Astrocyte (in vitro differentiated cells and primary cell): ENCODE data around the gene RUSF1. TPM values are rescaled to one million over a fixed set of nuclear protein-coding genes. Genes with fewer than 3 reads are reported as not detected.
A peak's percentile ranks its signal among the peaks of the same experiment; 100 is the strongest.

ENCODE experiments used
- DNase-seq: peaks from one replicate; pipeline ENCODE4 v3.0.0-alpha.2; 2010; ENCODE audit warnings: low read depth
- FAIRE-seq: peaks from 2 replicates; lab custom pipeline; 2011; peaks lifted over from hg19 to GRCh38; lab: Jason Lieb, UNC
- H2AFZ ChIP-seq: 2 replicates; pipeline ENCODE4 v1.6.0; 2012; ENCODE audit warnings: low read depth, low read length, inconsistent platforms
- H3K27ac ChIP-seq: 2 replicates; pipeline ENCODE4 v1.5.1; 2011; ENCODE audit warnings: low read depth, low read length, inconsistent platforms
- H3K27me3 ChIP-seq: 2 replicates; pipeline ENCODE4 v1.6.0; 2011; ENCODE audit warnings: low read length, inconsistent platforms; ENCODE audit not compliant: insufficient read depth
- H3K36me3 ChIP-seq: 2 replicates; pipeline ENCODE4 v1.5.1; 2011; ENCODE audit warnings: low read length, inconsistent platforms; ENCODE audit not compliant: insufficient read depth
- H3K4me1 ChIP-seq: 2 replicates; pipeline ENCODE4 v1.5.1; 2011; ENCODE audit warnings: low read length, inconsistent platforms; ENCODE audit not compliant: insufficient read depth
- H3K4me2 ChIP-seq: 2 replicates; pipeline ENCODE4 v1.6.0; 2012; ENCODE audit warnings: low read length, inconsistent platforms
- H3K4me3 ChIP-seq: 2 replicates; pipeline ENCODE4 v1.5.1; 2011; ENCODE audit warnings: low read depth, mild to moderate bottlenecking, low read length, inconsistent platforms; ENCODE audit not compliant: insufficient read depth
- H3K79me2 ChIP-seq: 2 replicates; pipeline ENCODE4 v1.6.0; 2012; ENCODE audit warnings: mild to moderate bottlenecking, low read length, inconsistent platforms; ENCODE audit not compliant: insufficient read depth
- H3K9ac ChIP-seq: 2 replicates; pipeline ENCODE4 v1.6.0; 2012; ENCODE audit warnings: mild to moderate bottlenecking, low read length, inconsistent platforms
- H3K9me3 ChIP-seq: 2 replicates; pipeline ENCODE4 v1.5.1; 2012; ENCODE audit warnings: low read depth, mild to moderate bottlenecking, low read length, inconsistent platforms; ENCODE audit not compliant: insufficient read depth
- H4K20me1 ChIP-seq: 2 replicates; pipeline ENCODE4 v1.6.0; 2012; ENCODE audit warnings: low read length, inconsistent platforms; ENCODE audit not compliant: insufficient read depth
- H3K27ac Mint-ChIP-seq: one replicate; pipeline ENCODE4 v1.8.0; 2021; ENCODE audit warnings: mild to moderate bottlenecking, mixed read lengths; ENCODE audit not compliant: unreplicated experiment
- H3K27me3 Mint-ChIP-seq: one replicate; pipeline ENCODE4 v1.8.0; 2021; ENCODE audit warnings: low read depth, mixed read lengths; ENCODE audit not compliant: unreplicated experiment
- H3K36me3 Mint-ChIP-seq: one replicate; pipeline ENCODE4 v1.8.0; 2021; ENCODE audit warnings: low read depth, mixed read lengths; ENCODE audit not compliant: unreplicated experiment
- H3K4me1 Mint-ChIP-seq: one replicate; pipeline ENCODE4 v1.8.0; 2021; ENCODE audit warnings: low read depth, mixed read lengths; ENCODE audit not compliant: unreplicated experiment
- H3K4me3 Mint-ChIP-seq: one replicate; pipeline ENCODE4 v1.8.0; 2021; ENCODE audit warnings: mild to moderate bottlenecking, moderate library complexity, mixed read lengths; ENCODE audit not compliant: unreplicated experiment
- H3K9me3 Mint-ChIP-seq: one replicate; pipeline ENCODE4 v1.8.0; 2021; ENCODE audit warnings: mild to moderate bottlenecking, mixed read lengths; ENCODE audit not compliant: unreplicated experiment
- CTCF ChIP-seq: IDR thresholded peaks from 2 replicates; pipeline ENCODE4 v1.5.1; 2011; ENCODE audit warnings: low read depth, mild to moderate bottlenecking, inconsistent platforms, low read length, moderate library complexity; ENCODE audit not compliant: insufficient read depth
- EZH2 ChIP-seq: IDR thresholded peaks from 2 replicates; pipeline ENCODE4 v1.6.1; 2012; ENCODE audit warnings: mild to moderate bottlenecking, low read length, inconsistent platforms; ENCODE audit not compliant: insufficient read depth
- total RNA-seq: library from RNA; stranded (reverse); gene quantifications from 2 replicates; pipeline ENCODE4 v1.2.1, GENCODE V29; 2021

Gene RUSF1
- total RNA-seq, 1 donor from 2014 or later, result 33.9 TPM

GRCh38 chr16:31530405-31530804 is 22.2 kb upstream of the RUSF1 start:
- Histone ChIP-seq H3K9me3 (no peaks in the 10 kb centered on the region), H3K4me1 (peaks cover 5% of the 10 kb centered on the region), H3K36me3 (no peaks in the 10 kb centered on the region), H4K20me1 (no peaks in the 10 kb centered on the region), H3K9ac (no peak overlapping the region), H3K27ac (no peak overlapping the region), H3K79me2 (no peaks in the 10 kb centered on the region), H3K4me3 (no peak overlapping the region), H2AFZ (no peak overlapping the region), H3K27me3 (peaks cover 20% of the 10 kb centered on the region), H3K4me2 (no peak overlapping the region)
- Mint-ChIP-seq H3K9me3 (peaks cover 11% of the 10 kb centered on the region), H3K27me3 (peaks cover 25% of the 10 kb centered on the region), H3K4me1 (peaks cover 7% of the 10 kb centered on the region), H3K27ac (no peak overlapping the region), H3K4me3 (no peak overlapping the region), H3K36me3 (no peaks in the 10 kb centered on the region)
- DNase-seq (no peak), FAIRE-seq (no peak)
- TF ChIP-seq CTCF (no peak), EZH2 (no peak)

GRCh38 chr16:31529937-31530312 is 21.7 kb upstream of the RUSF1 start:
- FAIRE-seq (no peak), DNase-seq (no peak)
- Histone ChIP-seq H3K27ac (no peak overlapping the region), H3K79me2 (no peaks in the 10 kb centered on the region), H3K4me2 (peak overlapping the region; percentile 26), H3K4me3 (no peak overlapping the region), H3K27me3 (peaks cover 20% of the 10 kb centered on the region), H3K36me3 (no peaks in the 10 kb centered on the region), H2AFZ (peak overlapping the region; percentile 26), H3K9ac (no peak overlapping the region), H3K9me3 (no peaks in the 10 kb centered on the region), H4K20me1 (no peaks in the 10 kb centered on the region), H3K4me1 (peaks cover 5% of the 10 kb centered on the region)
- peaks cover 11% of the 10 kb centered on the region for H3K9me3 Mint-ChIP-seq
- no peak overlapping the region for H3K27ac Mint-ChIP-seq
- H3K36me3 Mint-ChIP-seq, result no peaks in the 10 kb centered on the region
- no peak for TF ChIP-seq CTCF
- TF ChIP-seq EZH2, result peak; percentile 58
- no peak overlapping the region for H3K4me3 Mint-ChIP-seq
- peaks cover 7% of the 10 kb centered on the region for H3K4me1 Mint-ChIP-seq
- H3K27me3 Mint-ChIP-seq, result peaks cover 26% of the 10 kb centered on the region

- H3K27ac Mint-ChIP-seq, result no peak overlapping the region
- no peaks in the 10 kb centered on the region for H4K20me1 ChIP-seq
- peak overlapping the region; percentile 71 for H3K4me3 Mint-ChIP-seq
- H3K9me3 Mint-ChIP-seq, result peaks cover 11% of the 10 kb centered on the region
- no peaks in the 10 kb centered on the region for H3K79me2 ChIP-seq
- H3K4me1 Mint-ChIP-seq, result peaks cover 7% of the 10 kb centered on the region
- H2AFZ ChIP-seq, result peak overlapping the region; percentile 56
- FAIRE-seq, result no peak
- no peak overlapping the region for H3K9ac ChIP-seq
- TF ChIP-seq CTCF (no peak), EZH2 (peak; percentile 6)
- H3K9me3 ChIP-seq, result no peaks in the 10 kb centered on the region
- H3K4me3 ChIP-seq, result peak overlapping the region; percentile 17
- peaks cover 5% of the 10 kb centered on the region for H3K4me1 ChIP-seq
- H3K4me2 ChIP-seq, result peak overlapping the region; percentile 72
- H3K36me3 Mint-ChIP-seq, result no peaks in the 10 kb centered on the region
- H3K27me3 Mint-ChIP-seq, result peaks cover 29% of the 10 kb centered on the region
- no peak overlapping the region for H3K27ac ChIP-seq
- H3K27me3 ChIP-seq, result peaks cover 20% of the 10 kb centered on the region
- DNase-seq, result peak; percentile 47
- no peaks in the 10 kb centered on the region for H3K36me3 ChIP-seq
Observed at GRCh38 chr16:31529108-31529936, 21.1 kb upstream of the RUSF1 start.
